ENCODE measurements around the gene SOSTDC1. TPM values are rescaled to one million over a fixed set of nuclear protein-coding genes. Genes with fewer than 3 reads are reported as not detected.
A peak's percentile ranks its signal among the peaks of the same experiment; 100 is the strongest.

Gene SOSTDC1
- total and polyA plus RNA-seq, 2 donors = 0.64 to 2.0 TPM

DNA sequence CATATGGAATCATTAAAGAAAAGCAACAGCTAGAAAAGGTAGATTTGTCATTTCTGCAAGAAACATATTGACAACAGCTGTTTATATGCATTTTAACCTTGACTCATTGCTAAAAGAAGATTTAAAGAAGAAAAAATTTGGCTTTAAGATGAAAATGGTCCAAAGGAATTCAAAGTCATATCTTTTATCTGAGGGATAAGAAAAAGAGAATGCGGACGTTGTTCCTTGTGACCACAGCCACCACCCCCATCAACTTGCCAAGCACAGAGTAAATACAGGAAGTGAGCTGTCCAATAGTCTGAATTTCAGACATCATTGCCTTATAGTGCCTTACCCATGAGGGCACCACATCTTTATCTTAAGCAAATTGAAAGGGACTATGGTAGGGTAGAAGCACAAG, 36.9 kb downstream of the SOSTDC1 start:
- no peaks in the 10 kb centered on the region for H3K9me3 ChIP-seq (ENCODE audit: control insufficient read depth in 2 of 2, insufficient read depth in 1 of 2, low read length in 1 of 2)
- no peaks in the 10 kb centered on the region for H3K36me3 ChIP-seq (ENCODE audit: control insufficient read depth in 2 of 2, insufficient read depth in 2 of 2, low read length in 1 of 2)
- H3K27me3 ChIP-seq (ENCODE audit: control insufficient read depth in 2 of 2, insufficient read depth in 1 of 2, low read length in 1 of 2) = no peaks in the 10 kb centered on the region
- 57% methylated on average over 2 of the region's 2 CpGs for WGBS
- no peak overlapping the region for H3K4me3 ChIP-seq (ENCODE audit: low read length in 2 of 2)
- H3K4me1 ChIP-seq (ENCODE audit: control insufficient read depth in 2 of 2, insufficient read depth in 2 of 2, low read length in 2 of 2) = no peaks in the 10 kb centered on the region
- DNase-seq (ENCODE audit: low read depth in 6 of 9, low spot score in 9 of 9) = no peak
- H3K27ac ChIP-seq (ENCODE audit: low read depth in 1 of 2, low read length in 1 of 2) = no peak overlapping the region

DNA sequence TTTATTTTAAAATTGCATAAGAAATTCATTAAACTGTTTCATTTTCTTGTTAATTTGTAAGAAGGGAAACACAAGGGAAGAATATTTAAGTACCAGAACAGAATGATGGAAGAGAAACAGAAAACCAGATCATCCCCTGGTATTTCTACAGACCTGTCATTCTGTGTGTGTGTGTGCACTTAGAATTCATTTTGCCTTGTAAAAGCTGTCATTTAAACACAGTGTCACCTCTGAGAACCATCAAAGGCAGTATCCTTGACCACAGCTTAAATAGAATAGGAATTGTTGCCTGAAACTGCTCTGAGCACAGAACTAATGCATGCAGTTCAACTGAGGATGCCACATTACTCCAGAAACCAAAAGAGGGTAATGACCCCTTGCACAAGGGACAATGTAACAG, 37.4 kb downstream of the SOSTDC1 start:
- H3K27ac ChIP-seq (ENCODE audit: low read depth in 1 of 2, low read length in 1 of 2) = no peak overlapping the region
- no peak overlapping the region for H3K4me3 ChIP-seq (ENCODE audit: low read length in 2 of 2)
- H3K9me3 ChIP-seq (ENCODE audit: control insufficient read depth in 2 of 2, insufficient read depth in 1 of 2, low read length in 1 of 2) = no peaks in the 10 kb centered on the region
- H3K36me3 ChIP-seq (ENCODE audit: control insufficient read depth in 2 of 2, insufficient read depth in 2 of 2, low read length in 1 of 2) = no peaks in the 10 kb centered on the region
- no peaks in the 10 kb centered on the region for H3K4me1 ChIP-seq (ENCODE audit: control insufficient read depth in 2 of 2, insufficient read depth in 2 of 2, low read length in 2 of 2)
- H3K27me3 ChIP-seq (ENCODE audit: control insufficient read depth in 2 of 2, insufficient read depth in 1 of 2, low read length in 1 of 2) = no peaks in the 10 kb centered on the region
- no peak for DNase-seq (ENCODE audit: low read depth in 6 of 9, low spot score in 9 of 9)

DNA sequence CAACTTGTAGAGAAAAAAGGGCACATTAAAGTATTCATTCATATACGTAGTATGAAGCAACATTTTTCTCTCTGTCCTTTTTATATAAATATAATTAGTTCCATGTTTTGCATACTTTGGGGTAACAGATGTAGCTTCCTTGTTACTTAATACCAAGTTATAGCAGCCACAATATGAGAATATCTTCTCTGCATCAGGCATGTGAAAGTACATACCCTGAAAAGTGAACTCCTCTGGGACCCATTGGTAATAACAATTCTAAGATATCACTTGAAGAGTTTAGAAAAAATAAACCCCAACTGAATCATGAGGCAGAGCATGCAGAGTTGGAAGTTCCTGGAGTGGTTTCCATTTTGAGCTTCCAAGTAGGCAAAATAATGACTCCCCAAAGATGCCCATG, 41.8 kb downstream of the SOSTDC1 start:
- 56% methylated on average over 1 of the region's 1 CpG for WGBS
- no peak overlapping the region for H3K27ac ChIP-seq (ENCODE audit: low read depth in 1 of 2, low read length in 1 of 2)
- DNase-seq (ENCODE audit: low read depth in 6 of 9, low spot score in 9 of 9) = no peak
- no peaks in the 10 kb centered on the region for H3K36me3 ChIP-seq (ENCODE audit: control insufficient read depth in 2 of 2, insufficient read depth in 2 of 2, low read length in 1 of 2)
- H3K4me1 ChIP-seq (ENCODE audit: control insufficient read depth in 2 of 2, insufficient read depth in 2 of 2, low read length in 2 of 2) = peaks cover 8 to 14% of the 10 kb centered on the region in 2 donors
- H3K9me3 ChIP-seq (ENCODE audit: control insufficient read depth in 2 of 2, insufficient read depth in 1 of 2, low read length in 1 of 2) = no peaks in the 10 kb centered on the region
- H3K4me3 ChIP-seq (ENCODE audit: low read length in 2 of 2) = no peak overlapping the region
- no peaks in the 10 kb centered on the region for H3K27me3 ChIP-seq (ENCODE audit: control insufficient read depth in 2 of 2, insufficient read depth in 1 of 2, low read length in 1 of 2)

DNA sequence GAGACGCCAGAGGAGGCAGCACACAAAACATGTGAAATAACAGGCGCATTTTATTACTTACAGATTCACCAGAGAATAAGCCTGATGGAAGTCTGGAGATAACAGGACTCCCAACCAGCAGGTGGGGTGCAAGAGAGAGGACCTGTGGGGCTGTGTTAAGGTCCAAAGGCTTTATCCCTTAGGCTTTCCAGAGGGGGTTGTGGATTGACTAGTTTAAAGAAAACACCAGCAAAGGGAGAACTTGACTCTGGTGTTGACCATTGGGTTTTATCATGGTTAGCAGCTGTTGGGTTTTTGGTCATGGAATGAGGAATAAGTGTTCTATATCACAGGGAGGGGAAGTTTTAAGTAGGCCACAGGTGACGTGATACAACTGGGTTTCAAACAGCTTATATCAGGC, 42.6 kb downstream of the SOSTDC1 start:
- H3K36me3 ChIP-seq (ENCODE audit: control insufficient read depth in 2 of 2, insufficient read depth in 2 of 2, low read length in 1 of 2) = no peaks in the 10 kb centered on the region
- no peak for DNase-seq (ENCODE audit: low read depth in 6 of 9, low spot score in 9 of 9)

DNA sequence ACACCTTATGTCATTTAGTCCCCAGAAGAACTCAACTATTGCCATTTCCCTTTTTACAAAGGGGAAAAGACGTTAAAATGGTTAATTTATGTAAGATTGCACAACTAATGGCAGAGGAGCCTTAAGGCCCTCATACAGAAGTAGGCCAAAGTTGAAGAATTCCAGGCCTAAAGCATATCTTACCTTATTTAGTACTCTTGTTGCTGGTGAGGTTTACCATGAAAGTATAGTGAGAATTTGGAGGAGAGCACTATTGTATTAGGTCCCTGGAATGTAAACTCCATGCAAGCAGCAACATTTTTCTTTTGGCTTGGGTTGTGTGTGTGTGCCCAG, 43.5 kb downstream of the SOSTDC1 start:
- no peak overlapping the region for H3K27ac ChIP-seq (ENCODE audit: low read depth in 1 of 2, low read length in 1 of 2)
- H3K9me3 ChIP-seq (ENCODE audit: control insufficient read depth in 2 of 2, insufficient read depth in 1 of 2, low read length in 1 of 2) = no peaks in the 10 kb centered on the region
- WGBS = 95% methylated on average over 1 of the region's 1 CpG

More for the DNA sequence above, 42.6 kb downstream of the SOSTDC1 start:
- H3K9me3 ChIP-seq (ENCODE audit: control insufficient read depth in 2 of 2, insufficient read depth in 1 of 2, low read length in 1 of 2) = no peaks in the 10 kb centered on the region
- H3K27me3 ChIP-seq (ENCODE audit: control insufficient read depth in 2 of 2, insufficient read depth in 1 of 2, low read length in 1 of 2) = no peaks in the 10 kb centered on the region
- no peak overlapping the region for H3K27ac ChIP-seq (ENCODE audit: low read depth in 1 of 2, low read length in 1 of 2)
- 95% methylated on average over 3 of the region's 3 CpGs for WGBS
- no peak overlapping the region for H3K4me3 ChIP-seq (ENCODE audit: low read length in 2 of 2)
- H3K4me1 ChIP-seq (ENCODE audit: control insufficient read depth in 2 of 2, insufficient read depth in 2 of 2, low read length in 2 of 2) = peaks cover 8 to 14% of the 10 kb centered on the region in 2 donors

DNA sequence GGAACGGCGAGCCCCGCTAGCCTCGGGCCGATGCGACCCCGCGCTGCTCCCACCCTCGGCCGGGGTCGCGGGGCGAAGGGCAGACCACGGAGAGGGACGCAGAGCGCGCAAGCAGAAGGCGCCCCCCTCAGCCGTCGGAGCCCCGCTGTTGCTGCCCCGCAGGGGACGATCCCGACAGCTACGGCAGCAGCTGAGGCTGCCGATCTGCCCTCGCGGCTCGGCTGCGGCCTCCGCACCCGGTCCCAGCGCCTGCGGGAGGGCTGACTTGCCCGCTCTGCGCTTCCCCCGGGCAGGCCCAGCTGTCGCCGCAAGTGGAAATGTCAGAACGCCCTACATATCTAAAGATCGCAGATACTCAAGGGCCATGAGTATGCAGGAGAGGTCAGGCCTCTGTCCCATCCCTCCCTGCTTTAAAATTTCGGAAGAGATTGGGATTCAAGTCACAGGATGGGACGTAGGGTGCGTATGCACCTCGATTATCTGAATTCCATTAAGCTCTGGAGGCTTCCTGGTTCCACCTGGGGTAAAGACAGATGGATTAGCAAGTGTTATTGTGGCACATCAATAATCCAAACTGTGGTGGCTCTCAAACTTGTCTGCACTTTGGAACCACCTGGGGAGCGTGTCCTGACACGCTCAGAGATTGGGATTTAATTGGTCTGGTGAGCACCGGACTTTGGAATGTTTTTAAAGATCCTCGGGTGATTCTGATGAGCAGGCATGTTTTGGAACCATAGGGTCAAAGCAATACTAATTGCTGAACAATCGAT, 44.0 kb downstream of the SOSTDC1 start, which contains the start of gene CRPPA:
Gene CRPPA, minus strand, starts transcription at position 206 of the 770 bp plus-strand sequence. CDS start 216 bp downstream, outside the sequence.
- no peaks in the 10 kb centered on the region for H3K27me3 ChIP-seq (ENCODE audit: control insufficient read depth in 2 of 2, insufficient read depth in 1 of 2, low read length in 1 of 2)
- H3K36me3 ChIP-seq (ENCODE audit: control insufficient read depth in 2 of 2, insufficient read depth in 2 of 2, low read length in 1 of 2) = no peaks in the 10 kb centered on the region
- peak in 5 of 9 donors; percentile 19 to 59 (median 34) for DNase-seq (ENCODE audit: low read depth in 6 of 9, low spot score in 9 of 9)
- peak within 1 kb of the TSS; percentile 61 to 69 for H3K4me3 ChIP-seq (ENCODE audit: low read length in 2 of 2)
- H3K4me1 ChIP-seq (ENCODE audit: control insufficient read depth in 2 of 2, insufficient read depth in 2 of 2, low read length in 2 of 2) = peaks cover 8 to 14% of the 10 kb centered on the region in 2 donors
- no peaks in the 10 kb centered on the region for H3K9me3 ChIP-seq (ENCODE audit: control insufficient read depth in 2 of 2, insufficient read depth in 1 of 2, low read length in 1 of 2)
- 13% methylated on average over 50 of the region's 50 CpGs for WGBS
- H3K27ac ChIP-seq (ENCODE audit: low read depth in 1 of 2, low read length in 1 of 2) = peak within 1 kb of the TSS; percentile 60 to 98

More for the DNA sequence above, 43.5 kb downstream of the SOSTDC1 start:
- Histone ChIP-seq H3K36me3 (ENCODE audit: control insufficient read depth in 2 of 2, insufficient read depth in 2 of 2, low read length in 1 of 2) (no peaks in the 10 kb centered on the region), H3K4me3 (ENCODE audit: low read length in 2 of 2) (no peak overlapping the region), H3K4me1 (ENCODE audit: control insufficient read depth in 2 of 2, insufficient read depth in 2 of 2, low read length in 2 of 2) (peaks cover 8 to 14% of the 10 kb centered on the region in 2 donors), H3K27me3 (ENCODE audit: control insufficient read depth in 2 of 2, insufficient read depth in 1 of 2, low read length in 1 of 2) (no peaks in the 10 kb centered on the region)
- DNase-seq (ENCODE audit: low read depth in 6 of 9, low spot score in 9 of 9) = no peak

DNA sequence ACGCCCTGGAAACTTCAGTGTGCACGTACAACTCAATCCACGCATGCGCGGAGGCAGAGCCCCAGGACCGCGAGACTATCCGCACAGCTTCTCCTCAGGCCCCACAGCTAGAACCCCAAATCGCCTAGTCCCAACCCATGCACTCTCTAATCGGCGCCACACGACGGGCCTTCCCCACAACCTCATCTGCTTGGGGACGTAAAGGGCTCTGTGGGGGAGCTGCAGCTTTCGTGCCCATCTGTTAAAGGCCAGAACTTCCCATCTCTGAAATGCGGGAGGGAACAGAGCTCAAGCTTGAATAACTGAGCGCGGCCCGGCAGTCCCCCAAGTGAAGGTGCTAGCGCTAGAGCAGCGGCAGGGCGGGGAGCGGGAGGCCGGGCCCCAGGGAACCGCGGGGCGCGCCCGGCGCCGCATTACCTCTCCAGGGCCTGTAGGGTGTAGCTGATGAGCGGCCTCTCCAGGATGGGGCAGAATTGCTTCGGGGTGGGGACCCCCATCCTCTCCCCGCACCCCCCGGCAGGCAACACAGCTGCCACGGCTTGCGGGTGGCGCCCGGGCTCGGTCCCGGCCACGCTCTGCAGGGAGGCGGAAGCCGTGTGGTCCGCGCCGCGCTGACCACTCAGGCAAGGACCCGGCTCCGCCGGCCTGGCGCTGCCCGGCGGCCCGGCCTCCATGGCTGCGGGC, 44.7 kb downstream of the SOSTDC1 start:
- no peaks in the 10 kb centered on the region for H3K36me3 ChIP-seq (ENCODE audit: control insufficient read depth in 2 of 2, insufficient read depth in 2 of 2, low read length in 1 of 2)
- peak overlapping the region; percentile 61 to 69 for H3K4me3 ChIP-seq (ENCODE audit: low read length in 2 of 2)
- no peaks in the 10 kb centered on the region for H3K9me3 ChIP-seq (ENCODE audit: control insufficient read depth in 2 of 2, insufficient read depth in 1 of 2, low read length in 1 of 2)
- H3K4me1 ChIP-seq (ENCODE audit: control insufficient read depth in 2 of 2, insufficient read depth in 2 of 2, low read length in 2 of 2) = peaks cover 8 to 14% of the 10 kb centered on the region in 2 donors
- peak overlapping the region; percentile 60 to 98 for H3K27ac ChIP-seq (ENCODE audit: low read depth in 1 of 2, low read length in 1 of 2)
- peak; percentile 70 to 95 (median 87) for DNase-seq (ENCODE audit: low read depth in 6 of 9, low spot score in 9 of 9)
- H3K27me3 ChIP-seq (ENCODE audit: control insufficient read depth in 2 of 2, insufficient read depth in 1 of 2, low read length in 1 of 2) = no peaks in the 10 kb centered on the region
- WGBS = under 1% methylated on average over 56 of the region's 56 CpGs

DNA sequence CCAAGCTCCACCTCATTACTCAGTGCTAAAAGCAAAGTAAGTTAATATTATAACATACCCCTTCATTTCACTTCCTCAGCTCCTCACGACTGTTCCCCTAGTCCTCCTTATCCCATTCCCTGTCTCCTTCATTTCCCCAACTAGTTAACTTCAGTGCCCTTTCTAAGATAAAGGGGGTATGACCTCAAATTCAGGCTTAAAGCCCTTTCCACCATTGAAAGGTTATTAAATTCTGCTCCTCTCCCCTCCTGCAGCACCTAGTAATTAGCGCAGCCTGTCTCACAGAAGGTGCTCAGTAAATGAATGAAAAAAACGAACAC, 45.2 kb downstream of the SOSTDC1 start:
- H3K27ac ChIP-seq (ENCODE audit: low read depth in 1 of 2, low read length in 1 of 2) = peak overlapping the region; percentile 60 to 98
- H3K4me1 ChIP-seq (ENCODE audit: control insufficient read depth in 2 of 2, insufficient read depth in 2 of 2, low read length in 2 of 2) = peaks cover 8 to 14% of the 10 kb centered on the region in 2 donors
- 4% methylated on average over 3 of the region's 3 CpGs for WGBS
- no peak for DNase-seq (ENCODE audit: low read depth in 6 of 9, low spot score in 9 of 9)
- H3K36me3 ChIP-seq (ENCODE audit: control insufficient read depth in 2 of 2, insufficient read depth in 2 of 2, low read length in 1 of 2) = no peaks in the 10 kb centered on the region
- no peaks in the 10 kb centered on the region for H3K27me3 ChIP-seq (ENCODE audit: control insufficient read depth in 2 of 2, insufficient read depth in 1 of 2, low read length in 1 of 2)
- peak overlapping the region; percentile 61 to 69 for H3K4me3 ChIP-seq (ENCODE audit: low read length in 2 of 2)
- H3K9me3 ChIP-seq (ENCODE audit: control insufficient read depth in 2 of 2, insufficient read depth in 1 of 2, low read length in 1 of 2) = no peaks in the 10 kb centered on the region

DNA sequence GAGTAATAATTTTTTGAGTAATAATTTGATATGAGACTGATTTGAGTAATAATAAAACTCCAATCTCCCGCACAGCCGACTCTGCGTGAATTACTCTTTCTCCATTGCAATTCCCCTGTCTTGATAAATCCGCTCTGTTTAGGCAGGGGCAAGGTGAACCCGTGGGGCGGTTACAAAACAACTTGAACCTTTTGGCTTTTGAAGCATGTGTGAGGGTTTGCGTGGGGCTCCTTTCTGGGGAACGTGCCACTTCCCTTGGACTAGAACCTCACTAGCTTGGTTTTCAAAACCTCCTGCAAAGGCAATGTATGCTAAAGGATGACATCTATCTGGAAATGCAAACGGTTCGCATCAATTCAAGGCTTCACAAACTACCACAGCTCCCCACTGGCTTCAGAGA, 45.7 kb downstream of the SOSTDC1 start:
- H3K4me3 ChIP-seq (ENCODE audit: low read length in 2 of 2) = peak overlapping the region in 1 of 2 donors; percentile 69
- H3K27ac ChIP-seq (ENCODE audit: low read depth in 1 of 2, low read length in 1 of 2) = peak overlapping the region in 1 of 2 donors; percentile 98
- H3K9me3 ChIP-seq (ENCODE audit: control insufficient read depth in 2 of 2, insufficient read depth in 1 of 2, low read length in 1 of 2) = no peaks in the 10 kb centered on the region
- WGBS = 84% methylated on average over 10 of the region's 10 CpGs
- peaks cover 8 to 14% of the 10 kb centered on the region in 2 donors for H3K4me1 ChIP-seq (ENCODE audit: control insufficient read depth in 2 of 2, insufficient read depth in 2 of 2, low read length in 2 of 2)
- H3K27me3 ChIP-seq (ENCODE audit: control insufficient read depth in 2 of 2, insufficient read depth in 1 of 2, low read length in 1 of 2) = no peaks in the 10 kb centered on the region
- peak in 1 of 9 donors; percentile 22 for DNase-seq (ENCODE audit: low read depth in 6 of 9, low spot score in 9 of 9)
- no peaks in the 10 kb centered on the region for H3K36me3 ChIP-seq (ENCODE audit: control insufficient read depth in 2 of 2, insufficient read depth in 2 of 2, low read length in 1 of 2)
